A172 (cell line): Measurements from ENCODE around the gene MDK. TPM values are rescaled to one million over a fixed set of nuclear protein-coding genes. Genes with fewer than 3 reads are reported as not detected.

ENCODE experiments used
- DNase-seq: peaks from one replicate; pipeline ENCODE4 v3.0.0-alpha.2; 2015; ENCODE audit warnings: low spot score
- total RNA-seq: library from RNA; depleted of rRNA; stranded (reverse); fragments of >200 nt; shearing (Covaris generic); gene quantifications from 2 replicates; pipeline ENCODE4 v1.2.3, GENCODE V29; 2014

Gene MDK
- total RNA-seq, 1 experiment from 2014 or later = 8.9 TPM

GRCh38 chr11:46347637-46348311, 33.7 kb upstream of the MDK start:
- DNase-seq = no peak

GRCh38 chr11:46348566-46349401, 32.7 kb upstream of the MDK start:
- no peak for DNase-seq

- DNase-seq = no peak
These were observed 30.8 kb upstream of the MDK start for GRCh38 chr11:46350695-46351094.

- DNase-seq = no peak
These were observed 30.3 kb upstream of the MDK start for GRCh38 chr11:46351148-46351547.

GRCh38 chr11:46351606-46352005, 29.9 kb upstream of the MDK start:
- DNase-seq = no peak

GRCh38 chr11:46352063-46352841, 29.2 kb upstream of the MDK start:
- DNase-seq = no peak

GRCh38 chr11:46353698-46354097, 27.8 kb upstream of the MDK start:
- no peak for DNase-seq

- peak; percentile 44 for DNase-seq
These were observed 24.5 kb upstream of the MDK start for GRCh38 chr11:46356924-46357482.

GRCh38 chr11:46357483-46357936, 24.0 kb upstream of the MDK start:
- no peak for DNase-seq

GRCh38 chr11:46359953-46360352, 21.5 kb upstream of the MDK start:
- DNase-seq = no peak

- no peak for DNase-seq
These were observed 20.6 kb upstream of the MDK start for GRCh38 chr11:46360878-46361277.

- DNase-seq = peak; percentile 57
These were observed 19.9 kb upstream of the MDK start for GRCh38 chr11:46361283-46362155.

- DNase-seq = no peak
These were observed 19.1 kb upstream of the MDK start for GRCh38 chr11:46362156-46363030.

- DNase-seq = peak; percentile 94
These were observed 18.4 kb upstream of the MDK start for GRCh38 chr11:46363031-46363407.

- DNase-seq = peak; percentile 96
These were observed 17.9 kb upstream of the MDK start for GRCh38 chr11:46363455-46364005.

GRCh38 chr11:46364056-46364455, 17.4 kb upstream of the MDK start:
- no peak for DNase-seq

- DNase-seq = no peak
These were observed 16.7 kb upstream of the MDK start for GRCh38 chr11:46364791-46365190.

GRCh38 chr11:46366260-46366659, 15.2 kb upstream of the MDK start:
- DNase-seq = no peak

GRCh38 chr11:46366661-46367161, 14.8 kb upstream of the MDK start:
- DNase-seq = no peak
